Loucy (cell line): ENCODE data around the gene KYNU.

Source experiments
- EZH2phosphoT487 ChIP-seq: fragments of 200-600 bp; IDR thresholded peaks from 2 replicates; pipeline ENCODE4 v1.6.1; 2018; ENCODE audit warnings: antibody characterized with exemption, mild to moderate bottlenecking, moderate library complexity, borderline replicate concordance
- TF ChIP-seq, protein P1 (sequence below): fragments of 200-600 bp; sonication (generic); conservative IDR thresholded peaks from 2 replicates; pipeline ENCODE4 v1.5.1; 2014; ENCODE audit warnings: mild to moderate bottlenecking, antibody characterized with exemption, low read length

DNA sequence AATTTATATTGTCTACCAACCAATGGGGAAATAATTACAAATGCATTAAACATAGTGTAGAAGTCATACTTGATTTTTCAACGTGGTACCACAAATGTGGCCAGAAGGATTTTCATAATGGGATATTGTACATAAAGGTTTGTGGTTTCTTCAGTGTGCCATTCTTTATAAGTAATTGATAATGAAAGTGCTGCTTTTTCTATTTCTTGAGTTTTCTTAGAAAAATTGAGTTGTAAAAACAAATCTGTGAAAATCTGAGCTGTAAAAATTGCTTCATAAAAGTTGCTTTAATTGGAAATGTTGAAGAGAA lies 103.6 kb downstream of the KYNU start:
- TF ChIP-seq, protein P1, sequence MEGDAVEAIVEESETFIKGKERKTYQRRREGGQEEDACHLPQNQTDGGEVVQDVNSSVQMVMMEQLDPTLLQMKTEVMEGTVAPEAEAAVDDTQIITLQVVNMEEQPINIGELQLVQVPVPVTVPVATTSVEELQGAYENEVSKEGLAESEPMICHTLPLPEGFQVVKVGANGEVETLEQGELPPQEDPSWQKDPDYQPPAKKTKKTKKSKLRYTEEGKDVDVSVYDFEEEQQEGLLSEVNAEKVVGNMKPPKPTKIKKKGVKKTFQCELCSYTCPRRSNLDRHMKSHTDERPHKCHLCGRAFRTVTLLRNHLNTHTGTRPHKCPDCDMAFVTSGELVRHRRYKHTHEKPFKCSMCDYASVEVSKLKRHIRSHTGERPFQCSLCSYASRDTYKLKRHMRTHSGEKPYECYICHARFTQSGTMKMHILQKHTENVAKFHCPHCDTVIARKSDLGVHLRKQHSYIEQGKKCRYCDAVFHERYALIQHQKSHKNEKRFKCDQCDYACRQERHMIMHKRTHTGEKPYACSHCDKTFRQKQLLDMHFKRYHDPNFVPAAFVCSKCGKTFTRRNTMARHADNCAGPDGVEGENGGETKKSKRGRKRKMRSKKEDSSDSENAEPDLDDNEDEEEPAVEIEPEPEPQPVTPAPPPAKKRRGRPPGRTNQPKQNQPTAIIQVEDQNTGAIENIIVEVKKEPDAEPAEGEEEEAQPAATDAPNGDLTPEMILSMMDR = no peak
- TF ChIP-seq EZH2phosphoT487 = no peak
